Stimulated activated CD8-positive, alpha-beta memory T cell treated with anti-CD3 and anti-CD28 coated beads, Interleukin-12 subunit alpha, Interleukin-12 subunit beta, amount 100 ng/mL, for 1 hour (primary cell): Measurements from ENCODE around the gene ARRDC1.
"Not testable (repeated sequence)": the region's sequence is repeated elsewhere in the genome, so short reads cannot be mapped to it uniquely, and the experiment has no call there.

Source experiments
- DNase-seq: peaks from one replicate; pipeline ENCODE4 v3.0.0-alpha.2; 2020; ENCODE audit warnings: low read depth

ARRDC1 gene

GRCh38 chr9:137613738-137614523 lies 8.4 kb downstream of the ARRDC1 start:
- no peak for DNase-seq

DNA sequence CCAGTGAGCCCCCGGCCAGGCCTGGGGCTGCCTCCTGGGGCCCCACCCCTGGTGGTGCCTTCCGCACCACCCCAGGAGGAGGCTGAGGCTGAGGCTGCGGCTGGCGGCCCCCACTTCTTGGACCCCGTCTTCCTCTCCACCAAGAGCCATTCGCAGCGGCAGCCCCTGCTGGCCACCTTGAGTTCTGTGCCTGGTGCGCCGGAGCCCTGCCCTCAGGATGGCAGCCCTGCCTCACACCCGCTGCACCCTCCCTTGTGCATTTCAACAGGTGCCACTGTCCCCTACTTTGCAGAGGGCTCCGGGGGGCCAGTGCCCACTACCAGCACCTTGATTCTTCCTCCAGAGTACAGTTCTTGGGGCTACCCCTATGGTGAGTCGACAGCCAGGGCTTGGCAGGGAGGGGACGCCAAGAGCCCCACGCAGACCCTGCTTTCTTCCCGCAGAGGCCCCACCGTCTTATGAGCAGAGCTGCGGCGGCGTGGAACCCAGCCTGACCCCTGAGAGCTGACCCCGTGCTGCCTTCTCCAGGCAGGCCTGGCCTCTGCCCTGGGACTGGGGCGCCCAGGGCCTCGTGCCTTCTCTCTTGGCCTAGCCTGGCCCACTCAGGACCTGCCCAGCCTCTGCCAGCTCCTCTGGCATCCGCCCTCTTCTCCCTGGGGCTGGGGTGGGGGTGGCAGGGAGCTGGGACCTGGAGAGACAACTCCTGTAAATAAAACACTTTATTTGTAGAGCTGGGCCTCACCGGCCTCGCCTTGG lies 9.3 kb downstream of the ARRDC1 start:
- DNase-seq = no peak

GRCh38 chr9:137615387-137615871 lies 9.9 kb downstream of the ARRDC1 start:
- DNase-seq = no peak

DNA sequence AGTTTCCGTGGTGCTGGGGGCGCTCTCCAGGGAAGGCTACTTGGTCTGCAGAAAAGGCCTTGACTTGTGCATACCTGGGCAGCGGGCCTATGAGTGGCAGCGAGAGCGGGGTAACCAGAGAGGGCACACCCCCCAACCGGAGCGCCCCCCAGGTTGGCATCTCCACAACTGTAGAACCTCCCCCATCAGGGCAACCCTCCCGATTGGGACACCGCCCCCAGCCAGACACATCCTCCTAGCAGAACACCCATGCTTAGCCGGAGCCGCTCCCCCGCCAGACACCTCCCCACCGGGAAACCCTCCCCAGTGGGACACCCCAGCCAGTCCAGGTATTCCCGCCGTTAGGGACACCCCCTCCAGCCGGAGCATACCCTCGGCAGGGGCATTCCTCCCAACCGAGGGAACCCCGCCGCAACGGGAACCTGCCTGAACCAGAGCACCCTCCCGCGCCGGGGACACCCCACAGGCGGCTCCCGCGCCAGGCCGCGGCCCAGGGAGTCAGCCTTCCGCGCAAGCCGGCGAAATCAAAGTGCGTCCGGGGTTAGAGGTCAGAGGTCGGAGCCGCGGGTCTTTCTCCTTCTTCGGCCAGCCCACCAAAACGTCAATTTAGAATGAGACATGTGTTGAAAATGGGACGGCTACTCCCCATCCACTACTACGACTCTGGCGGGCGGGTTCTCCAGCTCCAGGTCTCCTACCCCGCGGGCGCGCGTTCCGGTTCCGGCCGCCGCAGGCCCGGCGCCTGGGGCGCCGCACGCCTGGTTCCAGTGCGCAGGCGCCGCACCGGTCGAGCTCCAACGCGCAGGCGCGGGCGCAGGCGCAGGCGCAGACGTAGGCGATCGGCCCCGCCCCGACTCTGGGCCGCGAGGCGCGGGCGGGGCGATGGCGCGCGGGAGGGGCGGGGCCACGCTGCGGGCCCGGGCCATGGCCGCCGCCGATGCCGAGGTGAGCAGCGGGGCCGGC lies 12.9 kb downstream of the ARRDC1 start, which contains the start of gene EHMT1:
TSS of gene EHMT1 (plus strand) at position 901 of the 963 bp plus-strand sequence. CDS start at position 925, 24 bp downstream.
- DNase-seq = peak; percentile 83

- no peak for DNase-seq
Measured at GRCh38 chr9:137619240-137620047, 14.0 kb downstream of the ARRDC1 start.

- no peak for DNase-seq
Measured at GRCh38 chr9:137620048-137620405, 14.5 kb downstream of the ARRDC1 start.

DNA sequence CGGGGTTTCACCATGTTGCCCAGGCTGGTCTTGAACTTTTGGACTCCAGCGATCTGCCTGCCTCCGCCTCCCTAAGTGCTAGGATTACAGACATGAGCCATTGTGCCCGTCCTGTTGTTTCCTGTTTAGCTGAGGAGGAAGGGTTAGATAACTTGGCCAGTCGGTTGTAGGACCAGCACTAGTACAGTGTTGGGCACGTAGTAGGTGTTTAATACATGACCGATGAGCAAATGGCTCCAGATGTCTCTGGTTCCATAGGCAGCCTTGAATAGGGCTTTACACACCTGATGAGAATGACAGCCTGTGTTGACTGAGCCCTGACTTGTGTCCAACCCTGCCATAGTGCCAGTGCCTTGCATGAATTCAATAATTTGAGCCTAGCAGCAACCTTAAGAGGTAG lies 15.1 kb downstream of the ARRDC1 start:
- no peak for DNase-seq

DNA sequence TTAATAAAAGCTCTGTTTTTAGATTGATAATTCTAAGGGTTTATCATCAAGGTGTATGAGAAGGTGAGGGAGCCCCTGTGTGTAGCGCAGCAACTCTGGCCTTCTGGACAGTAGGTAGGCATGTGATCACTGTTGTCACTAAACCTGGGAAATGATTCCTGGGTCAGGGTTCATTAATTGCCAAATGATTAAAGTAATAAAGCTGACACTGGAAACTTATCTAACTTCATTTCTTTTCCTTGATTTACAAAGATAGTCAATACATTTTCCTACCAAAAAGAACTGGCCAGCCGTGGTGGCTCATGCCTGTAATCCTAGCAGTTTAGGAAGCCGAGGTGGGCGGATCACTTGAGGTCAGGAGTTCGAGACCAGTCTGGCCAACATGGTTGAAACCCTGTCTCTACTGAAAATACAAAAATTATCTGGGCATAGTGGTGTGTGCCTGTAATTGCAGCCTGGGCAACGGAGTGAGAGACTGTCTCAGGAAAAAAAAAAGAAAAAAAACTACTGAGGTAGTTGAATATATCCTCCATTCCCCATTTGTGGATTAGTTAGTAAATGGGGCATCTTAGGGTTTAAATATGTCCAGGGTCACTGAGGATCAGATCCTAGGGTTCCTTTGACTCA lies 15.8 kb downstream of the ARRDC1 start:
- no peak for DNase-seq

- DNase-seq = not testable (repeated sequence)
Measured at GRCh38 chr9:137622211-137622610, 16.7 kb downstream of the ARRDC1 start.

GRCh38 chr9:137626464-137626863 lies 21.0 kb downstream of the ARRDC1 start:
- DNase-seq = no peak

- not testable (repeated sequence) for DNase-seq
Measured at GRCh38 chr9:137627406-137627805, 21.9 kb downstream of the ARRDC1 start.

DNA sequence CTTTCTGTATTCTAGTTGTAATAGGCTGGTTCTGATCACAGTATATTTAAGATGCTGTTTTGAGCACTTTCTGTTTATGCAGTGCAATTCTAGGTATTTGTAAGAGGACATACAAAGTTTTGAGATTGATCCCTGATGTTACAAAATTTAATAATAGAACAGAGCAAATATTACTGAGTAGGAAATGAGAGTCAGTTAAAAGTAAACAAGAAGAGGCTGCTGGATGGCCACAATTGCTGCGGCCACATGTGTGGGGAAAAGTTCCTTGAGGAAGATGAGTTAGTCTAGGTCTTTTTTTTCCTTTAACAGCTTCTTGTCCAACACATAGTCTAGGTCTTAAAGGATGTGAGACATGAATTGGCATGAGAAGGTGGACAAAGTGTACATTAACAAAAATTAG lies 24.6 kb downstream of the ARRDC1 start:
- DNase-seq = no peak

DNA sequence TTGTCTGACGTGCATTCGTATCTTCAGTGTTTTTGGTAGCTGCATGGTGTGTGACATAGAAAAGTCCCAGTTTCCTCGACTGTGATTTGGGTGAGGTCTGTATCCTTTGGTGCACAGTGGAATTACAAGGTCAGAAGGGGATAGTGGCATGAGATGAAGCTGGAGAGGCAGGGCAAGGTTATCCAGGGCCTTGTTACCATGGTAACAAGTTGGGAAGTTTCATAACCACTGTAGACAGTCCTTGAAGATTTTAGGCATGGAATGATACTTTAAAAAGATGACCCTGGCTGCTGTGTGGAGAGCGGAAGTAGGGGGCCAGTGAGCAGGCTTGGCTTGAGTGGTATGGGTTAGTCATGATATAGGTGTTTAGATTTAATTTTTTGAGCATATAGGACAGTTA lies 25.2 kb downstream of the ARRDC1 start:
- DNase-seq = no peak

- no peak for DNase-seq
Measured at GRCh38 chr9:137631345-137632229, 26.1 kb downstream of the ARRDC1 start.

GRCh38 chr9:137632230-137633161 lies 27.0 kb downstream of the ARRDC1 start:
- no peak for DNase-seq

- DNase-seq = no peak
Measured at GRCh38 chr9:137634016-137634415, 28.5 kb downstream of the ARRDC1 start.

GRCh38 chr9:137638680-137639079 lies 33.2 kb downstream of the ARRDC1 start:
- DNase-seq = no peak

DNA sequence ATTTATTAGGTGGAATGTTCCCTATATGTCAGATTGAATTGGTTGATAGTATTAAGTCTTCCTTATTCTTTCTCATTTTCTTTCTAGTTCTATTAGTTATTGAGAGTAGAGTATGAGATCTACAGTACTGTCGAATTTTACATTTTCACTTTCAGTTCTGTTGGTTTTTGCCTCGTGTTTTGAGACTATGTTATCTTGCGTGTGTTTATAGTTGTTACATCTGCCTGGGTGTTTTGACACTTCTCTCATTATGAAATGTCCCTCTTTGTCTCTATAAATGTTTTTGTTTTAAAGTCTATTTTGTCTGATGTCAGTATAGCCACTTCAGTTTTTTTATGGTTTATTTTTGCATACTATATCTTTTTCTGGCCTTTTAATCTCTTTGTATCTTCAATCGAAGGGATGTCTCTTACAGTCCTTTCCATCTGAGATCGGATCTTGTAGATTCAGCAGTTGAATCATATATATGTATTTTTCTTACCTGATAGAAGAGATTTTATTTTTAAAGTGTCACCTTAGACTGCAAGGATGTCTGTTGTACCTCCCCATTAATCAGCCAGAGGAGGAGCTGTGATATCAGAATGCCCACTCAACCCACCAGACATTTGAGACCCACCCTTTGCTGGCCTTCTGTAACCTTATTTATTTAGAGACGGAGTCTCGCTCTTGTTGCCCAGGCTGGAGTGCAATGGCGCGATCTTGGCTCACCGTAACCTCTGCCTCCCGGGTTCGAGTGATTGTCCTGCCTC lies 34.0 kb downstream of the ARRDC1 start:
- no peak for DNase-seq
